ENCODE data around the gene PPP3R2. TPM values are rescaled to one million over a fixed set of nuclear protein-coding genes. Genes with fewer than 3 reads are reported as not detected.

PPP3R2 gene, protein sequence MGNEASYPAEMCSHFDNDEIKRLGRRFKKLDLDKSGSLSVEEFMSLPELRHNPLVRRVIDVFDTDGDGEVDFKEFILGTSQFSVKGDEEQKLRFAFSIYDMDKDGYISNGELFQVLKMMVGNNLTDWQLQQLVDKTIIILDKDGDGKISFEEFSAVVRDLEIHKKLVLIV
- not detected for total RNA-seq

DNA sequence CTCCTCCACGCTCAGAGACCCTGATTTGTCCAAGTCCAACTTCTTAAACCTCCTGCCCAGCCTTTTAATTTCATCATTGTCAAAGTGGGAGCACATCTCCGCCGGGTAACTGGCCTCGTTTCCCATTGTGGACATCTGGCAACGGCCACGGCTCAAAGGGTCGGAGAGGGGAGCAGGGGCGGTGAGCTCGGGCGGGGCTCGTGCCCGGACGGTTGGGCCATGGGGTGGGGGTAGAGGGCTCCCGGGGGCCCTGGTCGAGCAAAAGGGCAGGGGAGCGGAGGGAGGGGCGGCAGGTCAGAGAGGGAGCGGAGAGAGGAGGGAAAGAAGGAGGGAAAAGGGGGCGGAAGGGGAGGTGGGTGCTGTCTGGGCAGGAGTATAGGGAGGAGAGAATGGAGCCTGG, at the start of gene PPP3R2:
Gene PPP3R2 (minus strand): TSS at position 174 of the 400 bp plus-strand sequence. CDS start 48 bp downstream, at position 126.
- no peak within 1 kb of the TSS for H3K4me3 Mint-ChIP-seq
- intact Hi-C loops (cut with micrococcal nuclease): no loop called here
- no peak for DNase-seq
- no peaks in the 10 kb centered on the region for H3K27me3 Mint-ChIP-seq
- no peaks in the 10 kb centered on the region for H3K4me1 Mint-ChIP-seq (ENCODE audit: low read depth)
- ChIA-PET POLR2A (no interaction called here), CTCF (interaction anchor here (0.6 kb wide), 1 partner anchor 13 kb away, joined by 3 read pairs; no protein-coding TSS in a partner anchor)
- no peak within 1 kb of the TSS for H3K27ac Mint-ChIP-seq
- no peaks in the 10 kb centered on the region for H3K9me3 Mint-ChIP-seq
- H3K36me3 Mint-ChIP-seq: no peaks in the 10 kb centered on the region

DNA sequence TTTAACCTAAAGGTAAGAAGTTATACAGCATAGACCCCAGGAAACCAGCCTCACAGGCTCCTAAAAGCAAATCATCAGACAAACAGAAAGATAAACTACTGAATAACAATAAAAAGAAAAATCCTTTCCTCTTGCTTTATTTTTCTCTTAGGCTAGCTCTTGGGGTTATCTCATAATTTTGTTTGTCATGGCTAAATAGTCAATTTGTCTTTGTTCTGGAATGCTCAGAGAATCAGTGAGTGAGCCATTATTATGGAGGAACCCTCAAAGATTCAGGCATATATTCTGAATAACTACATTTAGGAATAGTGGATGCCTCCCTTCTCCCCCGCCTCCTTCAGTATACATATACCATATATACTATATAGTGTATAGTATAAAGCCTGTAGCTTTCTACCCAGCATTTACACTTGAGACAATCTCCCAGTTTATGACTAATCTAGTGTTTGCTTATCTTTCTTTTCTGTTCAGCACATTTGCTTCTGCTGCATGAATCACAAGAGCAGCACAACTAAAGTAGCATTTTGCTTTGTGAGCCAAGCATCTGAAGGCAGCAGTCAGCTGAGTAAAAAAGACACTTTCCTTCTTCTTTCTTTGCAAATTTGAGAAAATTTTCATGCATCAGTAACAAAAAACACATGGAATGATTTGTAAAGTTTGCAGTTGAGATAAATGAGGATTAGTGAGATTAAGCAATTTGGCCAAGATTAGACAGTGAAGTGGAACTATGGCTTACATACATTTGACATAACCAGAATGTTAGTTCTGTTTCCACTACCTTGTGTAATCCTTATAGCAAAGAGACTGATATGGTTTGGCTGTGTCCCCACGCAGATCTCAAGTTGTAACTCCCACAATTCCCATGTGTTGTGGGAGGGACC, 45.3 kb upstream of the PPP3R2 start:
- peaks cover 6% of the 10 kb centered on the region for H3K9me3 Mint-ChIP-seq
- no peak overlapping the region for H3K4me3 Mint-ChIP-seq
- CTCF ChIA-PET: no interaction called here
- no peaks in the 10 kb centered on the region for H3K27me3 Mint-ChIP-seq
- POLR2A ChIA-PET: no interaction called here
- H3K27ac Mint-ChIP-seq: no peak overlapping the region
- H3K4me1 Mint-ChIP-seq (ENCODE audit: low read depth): no peaks in the 10 kb centered on the region
- intact Hi-C loops (cut with micrococcal nuclease): no loop called here
- DNase-seq: no peak
- no peaks in the 10 kb centered on the region for H3K36me3 Mint-ChIP-seq

DNA sequence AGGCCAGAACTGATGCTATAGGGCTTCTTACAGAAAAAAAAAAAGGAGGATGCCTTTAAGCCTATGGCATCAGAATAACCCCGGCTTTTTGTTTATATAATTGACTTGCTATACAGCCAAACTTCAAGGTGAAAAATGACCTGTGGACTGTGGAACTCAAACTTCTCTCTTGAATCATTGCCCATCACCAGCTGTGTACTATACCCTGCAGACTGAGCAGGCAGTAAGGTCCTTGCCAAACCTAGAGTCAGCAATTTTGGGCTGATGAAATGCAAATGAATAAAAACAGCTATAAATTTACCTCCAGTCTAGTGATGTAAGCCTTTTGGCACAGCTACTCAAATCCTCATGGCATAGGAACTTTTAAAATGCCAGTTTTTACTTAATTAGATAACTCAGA, 44.5 kb upstream of the PPP3R2 start:
- Mint-ChIP-seq H3K36me3 (no peaks in the 10 kb centered on the region), H3K4me3 (no peak overlapping the region), H3K9me3 (peaks cover 6% of the 10 kb centered on the region), H3K4me1 (ENCODE audit: low read depth) (no peaks in the 10 kb centered on the region), H3K27me3 (no peaks in the 10 kb centered on the region), H3K27ac (no peak overlapping the region)
- CTCF ChIA-PET: no interaction called here
- POLR2A ChIA-PET: no interaction called here
- intact Hi-C loops (cut with micrococcal nuclease): no loop called here
- no peak for DNase-seq

DNA sequence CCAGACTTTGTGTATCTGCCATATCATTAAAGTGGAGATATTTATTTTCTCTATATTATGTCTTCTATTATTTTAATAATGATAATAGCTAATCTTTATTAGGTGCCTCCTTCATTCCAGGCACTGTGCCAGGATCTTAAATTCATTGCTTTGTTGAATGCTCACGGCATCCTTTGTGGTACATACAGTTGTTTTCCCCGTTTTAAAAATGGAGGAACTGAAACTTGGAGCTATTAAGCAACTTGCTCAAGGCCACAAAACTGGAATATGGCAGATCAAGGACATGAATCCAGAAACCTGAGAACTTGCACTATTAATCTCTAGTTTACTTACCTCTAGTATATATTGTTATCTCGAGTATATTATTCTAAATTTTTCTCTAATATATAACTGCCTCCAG, 41.5 kb upstream of the PPP3R2 start:
- Mint-ChIP-seq H3K4me3 (no peak overlapping the region), H3K4me1 (ENCODE audit: low read depth) (no peaks in the 10 kb centered on the region), H3K9me3 (no peaks in the 10 kb centered on the region), H3K27ac (no peak overlapping the region), H3K36me3 (no peaks in the 10 kb centered on the region), H3K27me3 (peaks cover 2% of the 10 kb centered on the region)
- POLR2A ChIA-PET: no interaction called here
- CTCF ChIA-PET: no interaction called here
- no peak for DNase-seq
- intact Hi-C loops (cut with micrococcal nuclease): no loop called here

DNA sequence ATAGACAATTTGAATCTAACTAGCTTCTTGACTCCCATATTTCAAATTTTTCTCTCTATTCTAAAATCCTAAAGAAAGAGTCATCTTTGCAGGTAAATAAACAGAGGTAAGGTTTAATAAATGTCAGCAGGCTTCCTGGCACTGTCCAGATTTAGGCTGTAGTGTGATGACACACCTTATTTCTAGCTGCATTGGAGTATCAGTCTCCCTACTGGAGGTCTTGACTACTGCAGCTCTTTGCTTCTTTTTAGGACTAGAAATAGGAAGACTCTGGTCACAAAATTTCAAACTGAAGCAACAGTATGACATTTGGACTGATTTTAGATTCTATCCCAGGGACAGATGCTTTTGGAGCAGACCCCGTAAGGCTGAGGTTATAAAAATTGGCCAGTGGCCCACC, 40.7 kb upstream of the PPP3R2 start:
- no peaks in the 10 kb centered on the region for H3K4me1 Mint-ChIP-seq (ENCODE audit: low read depth)
- H3K36me3 Mint-ChIP-seq: no peaks in the 10 kb centered on the region
- DNase-seq: no peak
- POLR2A ChIA-PET: no interaction called here
- no peak overlapping the region for H3K27ac Mint-ChIP-seq
- no peak overlapping the region for H3K4me3 Mint-ChIP-seq
- intact Hi-C loops (cut with micrococcal nuclease): no loop called here
- H3K9me3 Mint-ChIP-seq: no peaks in the 10 kb centered on the region
- CTCF ChIA-PET: no interaction called here
- peaks cover 2% of the 10 kb centered on the region for H3K27me3 Mint-ChIP-seq

DNA sequence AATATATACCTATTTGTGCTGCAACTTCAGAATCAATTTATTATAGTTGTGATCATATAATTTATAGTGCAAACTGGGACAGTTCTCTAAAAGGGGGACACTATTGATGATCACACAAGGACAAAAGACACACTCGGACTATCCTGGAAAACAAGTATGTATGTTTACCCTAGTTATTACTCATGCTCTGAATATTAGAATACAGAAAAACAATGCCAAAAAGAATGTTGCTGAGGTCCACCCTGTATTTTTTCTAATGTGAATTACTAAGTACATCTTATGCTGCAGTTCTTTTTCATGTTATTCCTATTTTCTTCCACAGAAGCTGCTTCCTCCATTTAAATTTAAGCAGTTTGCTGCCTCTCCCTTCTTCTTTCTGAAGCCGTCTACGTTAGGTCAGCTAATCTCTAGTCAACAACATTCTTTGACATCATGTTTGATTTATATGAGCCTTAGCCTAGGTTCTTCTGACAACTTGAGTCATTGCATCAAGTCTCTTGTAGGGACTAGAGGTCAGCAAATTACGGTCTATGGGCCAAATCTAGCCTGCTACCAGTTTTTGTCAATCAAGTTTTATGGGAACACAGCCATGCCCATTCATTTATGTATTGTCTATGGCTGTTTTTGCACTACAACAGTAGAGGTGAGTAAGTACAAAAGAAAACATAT, 40.1 kb upstream of the PPP3R2 start:
- no peak for DNase-seq
- H3K4me1 Mint-ChIP-seq (ENCODE audit: low read depth): no peaks in the 10 kb centered on the region
- ChIA-PET POLR2A (no interaction called here), CTCF (no interaction called here)
- H3K4me3 Mint-ChIP-seq: no peak overlapping the region
- H3K27me3 Mint-ChIP-seq: peaks cover 2% of the 10 kb centered on the region
- intact Hi-C loops (cut with micrococcal nuclease): no loop called here
- no peaks in the 10 kb centered on the region for H3K36me3 Mint-ChIP-seq
- H3K9me3 Mint-ChIP-seq: no peaks in the 10 kb centered on the region
- H3K27ac Mint-ChIP-seq: no peak overlapping the region

DNA sequence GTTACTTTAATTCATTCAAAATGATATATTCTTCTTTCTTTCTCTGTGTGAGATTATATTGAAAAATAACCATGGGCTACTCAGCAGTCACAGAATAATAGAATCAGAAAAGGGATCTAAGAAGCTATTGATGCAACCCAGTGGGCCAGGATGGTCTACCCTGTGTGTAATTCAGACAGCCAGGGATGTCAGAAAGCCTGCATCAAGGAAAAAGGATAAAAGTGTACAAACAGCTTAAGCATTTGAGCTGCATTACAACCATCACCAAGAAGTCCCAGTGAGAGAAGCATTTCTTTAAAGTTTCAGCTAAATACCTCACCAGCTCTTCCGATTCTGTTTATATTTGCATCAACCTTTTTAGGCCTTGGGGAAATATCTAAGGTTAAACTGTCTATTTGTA, 37.8 kb upstream of the PPP3R2 start:
- H3K4me1 Mint-ChIP-seq (ENCODE audit: low read depth): no peaks in the 10 kb centered on the region
- peaks cover 2% of the 10 kb centered on the region for H3K27me3 Mint-ChIP-seq
- no peak overlapping the region for H3K27ac Mint-ChIP-seq
- intact Hi-C loops (cut with micrococcal nuclease): no loop called here
- DNase-seq: no peak
- no peaks in the 10 kb centered on the region for H3K36me3 Mint-ChIP-seq
- no peak overlapping the region for H3K4me3 Mint-ChIP-seq
- no peaks in the 10 kb centered on the region for H3K9me3 Mint-ChIP-seq
- ChIA-PET POLR2A (no interaction called here), CTCF (no interaction called here)

DNA sequence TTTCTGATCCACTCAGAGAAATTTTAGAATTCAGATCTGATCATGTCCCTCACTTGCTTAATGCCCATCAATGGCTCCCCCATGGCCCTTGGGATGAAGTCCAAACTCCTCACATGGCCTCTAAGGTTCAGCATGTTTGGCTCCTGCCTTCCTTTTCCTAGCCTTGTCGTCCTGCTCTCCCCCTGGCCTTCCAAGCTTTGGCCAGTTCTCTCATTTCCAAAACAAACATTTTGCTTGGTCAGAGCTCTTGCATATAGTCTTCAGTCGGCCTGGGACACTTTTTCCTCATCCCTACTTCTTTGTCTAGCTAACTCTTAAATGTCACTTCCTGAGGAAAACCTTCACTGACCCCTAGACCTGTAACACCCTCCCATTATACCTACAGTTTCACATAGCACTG, 37.1 kb upstream of the PPP3R2 start:
- H3K9me3 Mint-ChIP-seq: no peaks in the 10 kb centered on the region
- CTCF ChIA-PET: no interaction called here

DNA sequence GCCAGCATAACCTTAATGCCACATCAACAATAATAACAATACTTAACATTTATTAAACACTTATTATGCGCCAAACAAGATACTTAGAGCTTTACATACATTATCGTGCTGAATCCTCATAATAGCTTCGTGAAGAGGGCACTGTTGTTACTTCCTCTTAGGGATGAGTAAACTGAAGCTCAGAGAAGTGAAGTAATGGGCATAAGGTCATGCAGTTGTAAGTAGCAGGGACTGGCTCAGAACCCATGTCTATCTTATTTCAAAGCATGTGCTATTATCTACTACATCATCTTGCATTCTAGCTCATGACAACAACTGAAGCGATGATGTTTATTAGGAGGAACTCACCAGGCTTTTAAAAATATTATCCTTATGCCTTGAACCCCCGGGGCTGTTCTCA, 34.9 kb upstream of the PPP3R2 start:
- intact Hi-C loops (cut with micrococcal nuclease): no loop called here
- Mint-ChIP-seq H3K27me3 (peaks cover 2% of the 10 kb centered on the region), H3K4me3 (no peak overlapping the region), H3K4me1 (ENCODE audit: low read depth) (peaks cover 3% of the 10 kb centered on the region), H3K27ac (no peak overlapping the region), H3K9me3 (no peaks in the 10 kb centered on the region), H3K36me3 (no peaks in the 10 kb centered on the region)
- ChIA-PET POLR2A (no interaction called here), CTCF (no interaction called here)
- no peak for DNase-seq

More for the DNA sequence above, 37.1 kb upstream of the PPP3R2 start:
- Mint-ChIP-seq H3K27ac (no peak overlapping the region), H3K36me3 (no peaks in the 10 kb centered on the region), H3K4me3 (no peak overlapping the region), H3K27me3 (peaks cover 2% of the 10 kb centered on the region), H3K4me1 (ENCODE audit: low read depth) (no peaks in the 10 kb centered on the region)
- POLR2A ChIA-PET: no interaction called here
- no peak for DNase-seq
- intact Hi-C loops (cut with micrococcal nuclease): no loop called here

DNA sequence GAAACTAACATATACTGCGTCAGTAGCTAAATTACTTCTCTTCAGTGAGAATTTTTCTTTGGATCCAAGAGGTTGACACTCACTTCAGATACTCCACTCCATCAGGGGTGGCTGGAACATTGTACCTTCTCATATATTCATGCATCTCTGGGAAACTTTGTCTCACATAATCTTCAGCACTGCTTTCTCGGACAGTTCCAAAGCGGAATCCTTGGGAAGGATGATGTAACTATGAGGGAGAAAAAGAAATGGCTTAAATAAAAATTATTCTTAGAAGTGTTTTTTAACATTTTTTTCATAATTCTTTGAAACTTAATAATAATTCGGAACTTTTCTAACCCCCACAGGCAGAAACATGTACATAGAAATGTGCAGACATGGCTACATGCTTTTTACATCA, 33.4 kb upstream of the PPP3R2 start:
- peaks cover 2% of the 10 kb centered on the region for H3K27me3 Mint-ChIP-seq
- intact Hi-C loops (cut with micrococcal nuclease): no loop called here
- H3K4me3 Mint-ChIP-seq: no peak overlapping the region
- H3K36me3 Mint-ChIP-seq: no peaks in the 10 kb centered on the region
- POLR2A ChIA-PET: no interaction called here
- peaks cover 3% of the 10 kb centered on the region for H3K4me1 Mint-ChIP-seq (ENCODE audit: low read depth)
- no peak for DNase-seq
- CTCF ChIA-PET: no interaction called here
- H3K27ac Mint-ChIP-seq: no peak overlapping the region
- H3K9me3 Mint-ChIP-seq: no peaks in the 10 kb centered on the region

DNA sequence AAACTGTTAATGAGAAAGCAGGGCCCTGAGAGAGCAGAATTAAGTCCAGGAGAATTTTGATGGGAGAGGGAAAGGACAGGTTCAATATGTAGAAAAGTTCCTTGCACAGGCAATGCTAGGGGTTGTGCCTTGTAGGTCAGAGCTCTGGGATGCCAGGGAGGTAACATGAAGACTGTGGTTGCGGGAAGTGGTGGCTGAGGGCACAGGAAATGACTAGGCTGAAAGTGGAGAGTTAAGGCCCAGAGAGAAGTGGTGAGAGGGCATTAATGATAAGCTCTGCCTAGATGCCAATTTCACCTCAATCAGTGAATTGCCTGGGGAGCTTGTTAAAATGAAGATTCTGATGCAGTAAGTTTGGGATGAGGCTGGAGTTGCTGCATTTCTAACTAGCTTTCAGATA, 31.5 kb upstream of the PPP3R2 start:
- Mint-ChIP-seq H3K36me3 (no peaks in the 10 kb centered on the region), H3K4me3 (no peak overlapping the region), H3K27me3 (no peaks in the 10 kb centered on the region), H3K9me3 (no peaks in the 10 kb centered on the region), H3K4me1 (ENCODE audit: low read depth) (peaks cover 3% of the 10 kb centered on the region), H3K27ac (no peak overlapping the region)
- ChIA-PET CTCF (no interaction called here), POLR2A (no interaction called here)
- DNase-seq: peak; percentile 18
- intact Hi-C loops (cut with micrococcal nuclease): no loop called here

DNA sequence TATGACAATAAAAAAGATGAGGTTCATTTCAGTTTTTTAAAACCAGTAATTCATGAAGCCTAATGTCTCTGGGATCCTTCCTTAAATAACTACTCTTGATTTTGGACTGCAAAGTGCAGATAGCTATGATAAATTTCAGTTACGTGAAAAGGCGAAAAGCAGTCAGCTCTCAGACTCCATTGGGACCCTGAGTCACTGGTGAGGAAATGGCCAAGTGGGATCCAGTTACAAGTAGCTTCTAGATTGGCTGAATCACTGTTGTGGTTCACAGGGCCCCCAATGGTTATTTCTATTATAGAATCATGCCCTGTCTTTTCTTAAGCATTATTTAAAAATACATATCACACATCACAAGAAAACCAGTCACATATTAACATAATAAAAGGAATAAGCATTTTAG, 31.1 kb upstream of the PPP3R2 start:
- CTCF ChIA-PET: no interaction called here
- no peak for DNase-seq
- H3K4me1 Mint-ChIP-seq (ENCODE audit: low read depth): peaks cover 3% of the 10 kb centered on the region
- no peak overlapping the region for H3K27ac Mint-ChIP-seq
- no peaks in the 10 kb centered on the region for H3K9me3 Mint-ChIP-seq
- no peaks in the 10 kb centered on the region for H3K36me3 Mint-ChIP-seq
- no peak overlapping the region for H3K4me3 Mint-ChIP-seq
- H3K27me3 Mint-ChIP-seq: no peaks in the 10 kb centered on the region
- intact Hi-C loops (cut with micrococcal nuclease): no loop called here
- POLR2A ChIA-PET: no interaction called here

DNA sequence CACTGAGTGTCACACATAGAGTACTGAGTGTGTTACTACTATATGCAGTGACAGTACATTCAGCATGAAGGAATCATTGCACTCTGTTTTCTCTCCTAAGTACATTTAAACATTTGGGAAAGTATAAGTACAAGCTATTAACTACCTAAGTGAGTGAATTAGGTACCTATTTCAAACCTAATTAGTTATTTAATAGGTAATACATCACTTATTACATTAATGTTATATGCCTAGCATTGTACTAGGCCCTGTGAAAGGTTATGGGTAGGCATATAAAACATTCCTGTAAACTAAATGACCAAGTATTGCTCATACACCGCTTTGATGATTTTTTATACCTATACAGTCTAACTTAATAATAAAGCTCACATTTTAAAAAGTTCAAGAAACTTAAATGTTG, 25.7 kb upstream of the PPP3R2 start:
- Mint-ChIP-seq H3K4me1 (ENCODE audit: low read depth) (no peaks in the 10 kb centered on the region), H3K4me3 (no peak overlapping the region), H3K27ac (no peak overlapping the region), H3K27me3 (no peaks in the 10 kb centered on the region), H3K36me3 (no peaks in the 10 kb centered on the region), H3K9me3 (no peaks in the 10 kb centered on the region)
- intact Hi-C loops (cut with micrococcal nuclease): no loop called here
- no peak for DNase-seq
- POLR2A ChIA-PET: no interaction called here
- CTCF ChIA-PET: interaction anchor here (1.5 kb wide), 1 partner anchor 19 kb away, joined by 4 read pairs; no protein-coding TSS in a partner anchor

Data from activated CD4-positive, alpha-beta memory T cell treated with anti-CD3 and anti-CD28 coated beads for 36 hours (primary cell).